Measurements from ENCODE around the gene FBXL17. TPM values are rescaled to one million over a fixed set of nuclear protein-coding genes. Genes with fewer than 3 reads are reported as not detected.

The FBXL17 gene
- total RNA-seq, 1 donor from 2014 or later = 11.6 TPM

DNA sequence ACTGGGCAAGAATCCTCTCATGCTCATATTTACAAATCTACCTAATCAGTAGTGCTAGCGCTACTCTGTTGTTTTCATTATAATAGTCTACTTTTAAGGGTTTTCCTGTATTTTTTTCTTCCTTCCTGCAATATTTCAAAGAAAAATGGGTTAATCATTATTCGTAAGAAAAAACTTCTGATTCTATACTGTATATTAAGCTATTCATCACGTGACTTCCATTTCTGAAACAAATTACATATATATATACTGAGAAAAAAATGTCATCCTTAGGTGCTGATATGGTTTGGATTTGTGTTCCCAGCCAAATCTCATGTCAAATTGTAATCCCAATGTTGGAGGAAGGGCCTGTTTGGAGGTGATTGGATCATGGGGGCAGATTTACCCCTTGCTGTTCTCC lies 197.0 kb downstream of the FBXL17 start:
- no peak overlapping the region for H3K4me3 ChIP-seq (ENCODE audit: low read depth, low read length)
- no peak for DNase-seq (ENCODE audit: low read depth)
- no peaks in the 10 kb centered on the region for H3K27me3 ChIP-seq (ENCODE audit: control insufficient read depth, insufficient read depth, low read length)
- TF ChIP-seq, protein P1, sequence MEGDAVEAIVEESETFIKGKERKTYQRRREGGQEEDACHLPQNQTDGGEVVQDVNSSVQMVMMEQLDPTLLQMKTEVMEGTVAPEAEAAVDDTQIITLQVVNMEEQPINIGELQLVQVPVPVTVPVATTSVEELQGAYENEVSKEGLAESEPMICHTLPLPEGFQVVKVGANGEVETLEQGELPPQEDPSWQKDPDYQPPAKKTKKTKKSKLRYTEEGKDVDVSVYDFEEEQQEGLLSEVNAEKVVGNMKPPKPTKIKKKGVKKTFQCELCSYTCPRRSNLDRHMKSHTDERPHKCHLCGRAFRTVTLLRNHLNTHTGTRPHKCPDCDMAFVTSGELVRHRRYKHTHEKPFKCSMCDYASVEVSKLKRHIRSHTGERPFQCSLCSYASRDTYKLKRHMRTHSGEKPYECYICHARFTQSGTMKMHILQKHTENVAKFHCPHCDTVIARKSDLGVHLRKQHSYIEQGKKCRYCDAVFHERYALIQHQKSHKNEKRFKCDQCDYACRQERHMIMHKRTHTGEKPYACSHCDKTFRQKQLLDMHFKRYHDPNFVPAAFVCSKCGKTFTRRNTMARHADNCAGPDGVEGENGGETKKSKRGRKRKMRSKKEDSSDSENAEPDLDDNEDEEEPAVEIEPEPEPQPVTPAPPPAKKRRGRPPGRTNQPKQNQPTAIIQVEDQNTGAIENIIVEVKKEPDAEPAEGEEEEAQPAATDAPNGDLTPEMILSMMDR (IDR thresholded peaks at IDR 0.05; ENCODE audit: insufficient read depth, low read length, poor library complexity, severe bottlenecking) = no peak
- no peaks in the 10 kb centered on the region for H3K36me3 ChIP-seq (ENCODE audit: control insufficient read depth, insufficient read depth, low read length)

DNA sequence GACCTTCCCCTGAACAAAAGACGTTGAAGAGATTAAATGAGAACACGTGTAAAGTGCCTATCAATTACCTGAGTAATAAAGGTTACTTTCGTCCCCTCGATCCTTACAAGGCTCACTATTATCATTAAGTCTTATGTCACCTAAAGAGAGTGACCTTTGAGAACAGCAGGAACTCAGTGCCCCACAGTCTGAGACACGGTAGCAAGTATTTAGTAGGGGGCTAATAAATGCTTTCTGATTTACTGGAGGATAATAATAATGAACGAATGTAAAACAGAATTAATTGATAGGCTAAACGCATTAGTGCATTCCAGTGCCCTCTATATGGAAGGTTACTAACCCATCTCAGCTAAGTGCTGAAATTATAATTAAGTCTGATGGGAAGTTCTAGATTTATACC lies 199.9 kb downstream of the FBXL17 start:
- TF ChIP-seq, protein P1 (IDR thresholded peaks at IDR 0.05; ENCODE audit: insufficient read depth, low read length, poor library complexity, severe bottlenecking) = no peak
- Histone ChIP-seq H3K36me3 (ENCODE audit: control insufficient read depth, insufficient read depth, low read length) (no peaks in the 10 kb centered on the region), H3K27me3 (ENCODE audit: control insufficient read depth, insufficient read depth, low read length) (no peaks in the 10 kb centered on the region), H3K4me3 (ENCODE audit: low read depth, low read length) (no peak overlapping the region)
- no peak for DNase-seq (ENCODE audit: low read depth)

DNA sequence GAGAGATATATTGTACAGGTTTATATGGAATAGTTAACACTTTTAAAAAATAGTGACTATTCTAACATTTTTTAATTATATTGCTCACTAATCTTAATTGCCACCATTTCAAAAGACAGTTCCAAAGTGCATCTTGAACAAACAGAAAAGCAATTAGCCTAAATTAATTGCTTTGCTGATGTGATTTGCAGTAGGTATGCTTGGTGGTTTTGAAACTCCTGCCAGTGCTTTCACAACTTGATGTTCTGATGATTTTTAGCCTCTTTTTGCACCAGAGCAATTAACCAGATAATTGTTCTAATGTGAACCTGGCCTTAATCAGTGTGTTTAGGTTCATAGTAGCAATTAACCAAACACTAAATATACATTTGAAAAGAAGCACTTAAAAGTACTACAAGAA lies 207.6 kb downstream of the FBXL17 start:
- Histone ChIP-seq H3K36me3 (ENCODE audit: control insufficient read depth, insufficient read depth, low read length) (no peaks in the 10 kb centered on the region), H3K27me3 (ENCODE audit: control insufficient read depth, insufficient read depth, low read length) (no peaks in the 10 kb centered on the region), H3K4me3 (ENCODE audit: low read depth, low read length) (no peak overlapping the region)
- DNase-seq (ENCODE audit: low read depth) = no peak
- TF ChIP-seq, protein P1 (IDR thresholded peaks at IDR 0.05; ENCODE audit: insufficient read depth, low read length, poor library complexity, severe bottlenecking) = no peak

DNA sequence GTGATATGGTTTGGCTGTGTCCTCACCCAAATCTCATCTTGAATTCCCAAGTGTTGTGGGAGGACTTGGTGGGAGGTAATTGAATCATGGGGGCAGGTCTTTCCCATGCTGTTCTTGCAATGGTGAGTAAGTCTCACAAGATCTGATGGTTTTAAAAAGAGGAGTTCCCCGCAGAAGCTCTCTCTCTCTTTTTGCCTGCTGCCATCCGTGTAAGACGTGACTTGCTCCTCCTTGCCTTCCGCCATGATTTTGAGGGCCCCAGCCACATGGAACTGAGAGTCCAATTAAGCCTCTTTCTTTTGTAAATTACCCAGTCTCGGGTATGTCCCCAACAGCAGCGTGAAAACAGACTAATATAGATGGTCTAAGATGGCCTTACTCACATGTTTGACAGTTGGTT lies 210.1 kb downstream of the FBXL17 start:
- Histone ChIP-seq H3K27me3 (ENCODE audit: control insufficient read depth, insufficient read depth, low read length) (no peaks in the 10 kb centered on the region), H3K4me3 (ENCODE audit: low read depth, low read length) (no peak overlapping the region), H3K36me3 (ENCODE audit: control insufficient read depth, insufficient read depth, low read length) (no peaks in the 10 kb centered on the region)
- TF ChIP-seq, protein P1 (IDR thresholded peaks at IDR 0.05; ENCODE audit: insufficient read depth, low read length, poor library complexity, severe bottlenecking) = no peak
- no peak for DNase-seq (ENCODE audit: low read depth)

DNA sequence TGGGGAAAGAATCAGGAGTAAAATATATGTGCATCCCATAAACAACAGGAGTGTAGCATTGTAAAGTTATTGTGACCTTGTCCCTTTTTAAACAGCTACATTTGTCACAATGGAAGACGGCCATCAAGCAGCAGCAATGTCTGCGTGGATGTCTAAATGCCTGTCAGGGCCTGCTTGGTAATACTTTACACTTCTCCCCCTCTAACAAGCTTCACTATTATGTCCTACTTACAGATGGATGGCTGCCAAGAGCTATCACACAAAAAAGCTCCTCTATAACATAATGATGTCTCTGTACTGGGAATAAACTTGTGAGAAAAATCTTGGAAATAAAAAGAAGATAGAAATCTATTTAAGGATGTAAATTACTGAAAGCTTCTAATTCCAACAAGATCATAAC lies 213.0 kb downstream of the FBXL17 start:
- TF ChIP-seq, protein P1 (IDR thresholded peaks at IDR 0.05; ENCODE audit: insufficient read depth, low read length, poor library complexity, severe bottlenecking) = no peak
- H3K27me3 ChIP-seq (ENCODE audit: control insufficient read depth, insufficient read depth, low read length) = no peaks in the 10 kb centered on the region
- H3K36me3 ChIP-seq (ENCODE audit: control insufficient read depth, insufficient read depth, low read length) = no peaks in the 10 kb centered on the region
- H3K4me3 ChIP-seq (ENCODE audit: low read depth, low read length) = no peak overlapping the region
- DNase-seq (ENCODE audit: low read depth) = no peak

DNA sequence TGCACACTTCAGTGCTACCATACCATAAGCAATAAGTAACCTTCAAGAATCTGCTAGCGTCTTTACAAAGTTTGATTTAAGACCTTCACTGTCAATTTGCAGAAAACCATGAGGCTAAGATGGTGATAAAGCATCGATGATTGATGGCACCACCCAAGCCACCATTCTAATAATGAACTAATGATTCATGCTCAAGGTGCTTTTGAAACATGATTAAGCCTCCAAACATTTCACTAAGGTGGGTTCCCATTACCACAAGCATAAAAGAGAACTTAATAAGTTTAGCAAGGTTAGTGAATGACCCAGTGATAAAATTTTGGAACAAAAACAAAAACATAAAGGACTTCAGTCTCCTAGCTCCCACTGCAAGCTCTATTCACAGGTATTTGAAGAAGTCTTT lies 214.7 kb downstream of the FBXL17 start:
- Histone ChIP-seq H3K27me3 (ENCODE audit: control insufficient read depth, insufficient read depth, low read length) (no peaks in the 10 kb centered on the region), H3K4me3 (ENCODE audit: low read depth, low read length) (no peak overlapping the region), H3K36me3 (ENCODE audit: control insufficient read depth, insufficient read depth, low read length) (no peaks in the 10 kb centered on the region)
- DNase-seq (ENCODE audit: low read depth) = no peak
- TF ChIP-seq, protein P1 (IDR thresholded peaks at IDR 0.05; ENCODE audit: insufficient read depth, low read length, poor library complexity, severe bottlenecking) = no peak

Measured in kidney epithelial cell (primary cell).